Urinary bladder (tissue), 4 donors: ENCODE measurements around the gene ARHGAP26. TPM values are rescaled to one million over a fixed set of nuclear protein-coding genes. Genes with fewer than 3 reads are reported as not detected.

Experiments used
- DNase-seq: peaks from one replicate; pipeline ENCODE4 v3.0.0-alpha.2; 2015; ENCODE audit errors: extremely low spot score
- H3K27ac ChIP-seq: one replicate; pipeline ENCODE4 v1.5.1; 2013; ENCODE audit warnings: low read depth, mild to moderate bottlenecking, moderate library complexity
- H3K36me3 ChIP-seq: one replicate; pipeline ENCODE4 v1.6.1; 2013; ENCODE audit warnings: mild to moderate bottlenecking, moderate library complexity; ENCODE audit not compliant: insufficient read depth
- H3K4me1 ChIP-seq: one replicate; pipeline ENCODE4 v1.6.1; 2013; ENCODE audit warnings: mild to moderate bottlenecking, moderate library complexity; ENCODE audit not compliant: insufficient read depth
- H3K4me3 ChIP-seq: one replicate; pipeline ENCODE4 v1.5.1; 2013; ENCODE audit warnings: low read depth, low read length
- WGBS: extraction: QIAGEN DNeasy Blood & Tissue Kit; methylation state at CpG from one replicate; pipeline ENCODE4 v1.1.7; 2013; 5-methylcytosine and 5-hydroxymethylcytosine counted together
- polyA plus RNA-seq: library from polyadenylated mRNA; stranded (reverse); fragments of 200-250 nt; gene quantifications from one replicate; pipeline ENCODE4 v1.2.3, GENCODE V29; 2013
- total RNA-seq: library from RNA; depleted of rRNA; stranded (reverse); fragments of >200 nt; gene quantifications from one replicate; pipeline ENCODE4 v1.2.3, GENCODE V29; 2014
- donor health status: healthy with polysubstance abuse.
- donor health status: healthy.

Gene ARHGAP26
- total and polyA plus RNA-seq, 2 donors = 5.7 to 54.2 TPM

DNA sequence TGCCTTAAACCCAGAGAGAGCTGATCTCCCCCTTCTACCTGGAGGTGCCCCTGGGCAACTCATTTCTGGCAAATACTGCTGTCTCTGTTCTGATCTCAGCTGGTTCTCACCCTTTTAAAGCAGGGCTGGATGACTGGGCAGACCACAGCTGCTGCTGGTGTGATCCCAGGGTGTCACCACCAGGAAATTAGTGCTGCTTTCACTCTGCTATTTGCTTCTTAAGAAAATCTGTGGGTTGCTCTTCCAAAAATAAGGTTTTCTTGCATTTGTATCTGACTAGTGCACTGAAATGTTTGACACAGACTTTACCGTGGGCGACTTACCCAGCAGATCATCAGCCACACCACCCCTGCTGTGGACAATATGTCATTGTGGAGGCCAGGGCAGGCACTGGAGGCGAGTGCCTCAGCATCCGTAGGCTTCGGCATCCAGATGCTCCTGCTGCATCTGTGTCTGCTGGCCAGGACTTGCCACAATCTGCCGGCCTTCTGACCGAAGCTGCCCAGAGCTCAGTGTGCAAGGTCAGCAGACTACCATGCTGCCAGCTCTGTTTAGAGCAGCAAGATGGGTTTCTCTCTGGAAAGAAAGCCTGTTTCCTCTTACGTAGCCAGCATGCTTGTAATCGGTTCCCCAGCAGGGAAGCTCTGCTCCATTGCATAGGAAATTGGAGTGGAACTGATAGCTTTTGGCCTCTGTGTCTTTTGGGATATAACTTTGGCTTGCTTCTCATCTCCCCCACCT lies 13.6 kb downstream of the ARHGAP26 start:
- DNase-seq = no peak
- H3K36me3 ChIP-seq = no peaks in the 10 kb centered on the region
- peaks cover 1% of the 10 kb centered on the region for H3K4me1 ChIP-seq
- WGBS = 62% methylated on average over 9 of the region's 9 CpGs
- no peak overlapping the region for H3K4me3 ChIP-seq
- H3K27ac ChIP-seq = no peak overlapping the region

DNA sequence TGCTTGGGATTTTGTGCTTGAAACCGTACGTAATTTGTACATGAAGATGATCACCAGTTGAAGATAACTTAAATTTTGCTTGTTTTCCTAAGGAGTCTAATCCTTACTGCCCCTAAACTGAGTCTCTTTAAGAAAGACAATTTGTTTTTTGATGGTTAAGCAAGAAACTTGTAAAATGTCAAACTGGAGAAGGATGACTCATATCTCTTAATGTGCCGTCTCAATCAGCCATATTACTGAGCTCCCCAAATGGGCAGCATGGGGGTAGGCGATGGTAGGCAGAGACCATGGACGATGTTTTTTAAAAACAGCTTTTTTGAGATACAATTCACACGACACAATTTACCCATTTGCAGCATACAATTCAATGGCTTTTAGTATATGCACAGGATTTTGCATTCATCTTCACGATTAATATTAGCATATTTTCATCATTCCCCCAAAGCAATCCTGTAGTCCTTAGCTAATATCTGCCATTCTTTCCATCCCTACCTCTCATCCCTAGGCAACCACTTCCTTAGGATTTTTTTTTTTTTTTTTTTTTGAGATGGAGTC lies 14.3 kb downstream of the ARHGAP26 start:
- no peak overlapping the region for H3K27ac ChIP-seq
- peaks cover 1% of the 10 kb centered on the region for H3K4me1 ChIP-seq
- H3K36me3 ChIP-seq = no peaks in the 10 kb centered on the region
- DNase-seq = no peak
- 86% methylated on average over 7 of the region's 7 CpGs for WGBS
- H3K4me3 ChIP-seq = no peak overlapping the region

DNA sequence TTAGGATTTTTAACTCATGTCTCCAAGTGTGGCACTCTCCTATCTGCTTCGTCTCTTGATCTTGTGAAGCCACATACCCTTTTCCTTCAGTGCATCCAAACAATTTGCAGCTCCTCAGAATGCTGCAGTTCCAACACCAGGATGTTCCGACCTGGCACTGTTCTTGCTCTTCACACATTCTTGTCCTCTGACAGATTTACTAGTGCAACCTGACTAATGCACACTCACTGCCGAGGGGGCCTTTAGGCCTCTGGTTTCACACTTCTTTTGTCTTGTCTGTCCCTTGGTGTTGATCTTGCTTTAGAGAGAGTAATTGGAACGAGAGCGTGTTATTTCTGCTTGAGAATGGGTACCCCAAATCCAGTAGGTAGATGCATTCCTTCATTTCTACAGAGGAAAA lies 15.0 kb downstream of the ARHGAP26 start:
- no peaks in the 10 kb centered on the region for H3K36me3 ChIP-seq
- DNase-seq = no peak
- peaks cover 1% of the 10 kb centered on the region for H3K4me1 ChIP-seq
- 90% methylated on average over 5 of the region's 5 CpGs for WGBS
- H3K4me3 ChIP-seq = no peak overlapping the region
- no peak overlapping the region for H3K27ac ChIP-seq

DNA sequence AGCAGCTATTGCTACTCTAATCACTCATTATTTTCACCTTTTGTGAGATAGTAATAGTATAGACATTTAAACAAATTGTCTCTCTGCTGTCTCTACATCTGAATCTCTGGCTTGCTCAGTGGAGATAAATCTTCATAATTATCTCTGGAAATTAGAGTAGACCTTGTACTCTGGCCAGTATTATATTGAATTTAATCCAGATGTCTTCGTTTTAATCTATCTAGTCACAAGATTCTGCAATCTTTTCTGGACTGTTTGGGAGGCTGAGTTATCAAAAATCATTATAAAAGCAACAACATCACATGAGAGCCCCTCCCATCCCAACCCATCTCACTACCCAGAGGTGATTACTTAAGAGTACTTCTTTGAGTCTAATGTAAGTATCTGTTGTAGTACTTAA lies 19.0 kb downstream of the ARHGAP26 start:
- WGBS = 36% methylated on average over 1 of the region's 1 CpG
- Histone ChIP-seq H3K4me3 (no peak overlapping the region), H3K27ac (no peak overlapping the region), H3K36me3 (no peaks in the 10 kb centered on the region), H3K4me1 (no peaks in the 10 kb centered on the region)
- DNase-seq = no peak

DNA sequence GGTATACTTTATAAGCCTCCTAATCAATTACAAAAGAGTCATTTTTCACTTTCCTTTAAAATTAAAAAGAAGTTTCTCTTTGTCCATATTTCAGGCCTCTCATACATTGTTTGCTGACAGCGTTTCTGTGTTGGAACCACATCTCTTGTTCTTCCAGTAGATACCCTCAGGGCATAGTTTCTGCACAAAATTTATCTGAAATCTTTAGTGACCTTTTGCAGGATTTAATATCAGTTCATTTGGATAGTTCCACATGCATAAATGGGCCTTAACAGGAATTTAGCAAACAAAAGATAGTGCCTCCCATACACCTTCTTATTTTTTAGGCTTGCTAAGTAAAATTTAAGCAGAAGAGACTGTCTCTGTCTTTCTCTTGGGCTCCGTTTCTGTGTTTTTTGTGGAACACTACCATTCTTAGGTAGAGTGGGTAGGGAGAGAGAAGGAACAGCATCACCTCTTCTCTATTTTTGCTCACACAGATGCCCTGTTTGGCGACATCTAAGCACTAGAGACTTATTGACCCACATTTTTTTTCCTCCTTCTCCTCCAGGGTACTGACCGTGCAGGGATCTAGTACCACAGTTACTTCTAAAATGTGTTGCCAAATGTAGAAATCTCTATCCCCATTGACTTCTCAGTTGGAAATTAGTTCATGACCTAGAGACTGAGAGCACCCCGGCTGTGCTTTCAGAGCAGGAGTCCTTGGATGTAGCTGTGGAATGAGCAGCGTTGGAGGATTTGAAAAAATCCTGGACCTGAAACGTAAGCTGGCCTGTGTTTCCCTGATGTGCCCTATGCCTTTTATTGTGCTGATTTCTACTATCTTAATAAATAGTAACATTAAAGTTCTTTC lies 22.1 kb downstream of the ARHGAP26 start:
- Histone ChIP-seq H3K36me3 (no peaks in the 10 kb centered on the region), H3K4me3 (no peak overlapping the region), H3K27ac (no peak overlapping the region), H3K4me1 (no peaks in the 10 kb centered on the region)
- DNase-seq = no peak
- WGBS = 88% methylated on average over 7 of the region's 7 CpGs

DNA sequence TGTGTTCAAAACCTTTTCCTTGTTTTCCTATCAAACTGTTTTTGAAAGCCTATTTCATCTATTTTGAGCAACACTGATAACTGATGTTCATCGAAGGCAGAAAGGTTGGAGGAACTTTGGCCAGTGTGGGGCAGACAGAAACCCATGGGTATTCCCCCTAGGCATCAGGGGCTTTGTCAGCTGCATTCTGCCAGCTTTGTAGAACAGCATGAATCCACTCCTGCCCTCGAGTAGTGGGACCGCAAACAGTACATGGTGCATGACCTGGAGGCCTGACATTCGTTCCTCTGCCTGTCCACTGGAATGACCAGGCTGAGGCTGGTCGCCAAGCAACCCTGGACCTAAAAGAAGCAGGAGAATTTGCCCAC lies 22.7 kb downstream of the ARHGAP26 start:
- H3K4me3 ChIP-seq = no peak overlapping the region
- no peak for DNase-seq
- WGBS = 96% methylated on average over 5 of the region's 5 CpGs
- no peak overlapping the region for H3K27ac ChIP-seq
- no peaks in the 10 kb centered on the region for H3K36me3 ChIP-seq
- H3K4me1 ChIP-seq = no peaks in the 10 kb centered on the region

DNA sequence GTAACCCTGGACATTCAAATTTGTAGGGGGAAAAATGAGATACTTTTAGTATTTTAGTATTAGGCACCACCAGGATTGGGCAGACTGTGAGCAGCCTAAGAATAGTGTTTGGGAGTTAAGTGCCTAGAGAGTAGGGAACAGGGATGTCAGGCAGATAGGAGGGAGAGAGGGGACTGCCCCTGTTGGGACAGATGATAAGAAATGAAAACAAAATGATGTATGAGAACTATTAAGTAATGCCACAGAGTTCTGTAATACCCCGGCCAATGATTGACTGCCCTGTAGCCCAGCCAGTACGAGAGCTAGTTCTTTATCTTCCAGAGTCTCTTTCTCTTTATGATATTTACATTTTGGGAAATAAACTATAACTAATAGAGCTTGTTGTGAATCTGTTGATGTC lies 24.4 kb downstream of the ARHGAP26 start:
- H3K27ac ChIP-seq = no peak overlapping the region
- WGBS = 86% methylated on average over 2 of the region's 2 CpGs
- no peaks in the 10 kb centered on the region for H3K36me3 ChIP-seq
- DNase-seq = no peak
- H3K4me1 ChIP-seq = no peaks in the 10 kb centered on the region
- no peak overlapping the region for H3K4me3 ChIP-seq

DNA sequence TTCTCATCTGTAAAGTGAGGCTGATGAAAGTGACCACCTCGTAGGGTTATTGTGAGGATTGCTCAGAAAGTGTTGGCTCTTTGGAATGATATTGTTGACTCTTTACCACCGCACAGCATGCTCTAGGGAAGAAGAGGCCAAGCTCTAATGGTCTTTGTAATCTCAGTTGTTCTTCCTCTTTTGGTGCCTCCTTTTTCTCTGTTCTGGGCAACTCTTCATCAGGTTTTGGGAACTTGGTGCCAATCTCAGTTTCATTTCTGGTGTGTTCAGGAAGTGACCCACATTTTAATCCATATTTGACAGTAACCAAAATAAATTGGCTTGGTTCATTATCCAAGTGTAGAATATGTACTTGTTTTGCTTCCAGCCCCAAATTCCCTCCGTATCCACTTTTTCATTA lies 25.1 kb downstream of the ARHGAP26 start:
- 89% methylated on average over 3 of the region's 3 CpGs for WGBS
- DNase-seq = no peak
- Histone ChIP-seq H3K4me1 (no peaks in the 10 kb centered on the region), H3K36me3 (no peaks in the 10 kb centered on the region), H3K27ac (no peak overlapping the region), H3K4me3 (no peak overlapping the region)

DNA sequence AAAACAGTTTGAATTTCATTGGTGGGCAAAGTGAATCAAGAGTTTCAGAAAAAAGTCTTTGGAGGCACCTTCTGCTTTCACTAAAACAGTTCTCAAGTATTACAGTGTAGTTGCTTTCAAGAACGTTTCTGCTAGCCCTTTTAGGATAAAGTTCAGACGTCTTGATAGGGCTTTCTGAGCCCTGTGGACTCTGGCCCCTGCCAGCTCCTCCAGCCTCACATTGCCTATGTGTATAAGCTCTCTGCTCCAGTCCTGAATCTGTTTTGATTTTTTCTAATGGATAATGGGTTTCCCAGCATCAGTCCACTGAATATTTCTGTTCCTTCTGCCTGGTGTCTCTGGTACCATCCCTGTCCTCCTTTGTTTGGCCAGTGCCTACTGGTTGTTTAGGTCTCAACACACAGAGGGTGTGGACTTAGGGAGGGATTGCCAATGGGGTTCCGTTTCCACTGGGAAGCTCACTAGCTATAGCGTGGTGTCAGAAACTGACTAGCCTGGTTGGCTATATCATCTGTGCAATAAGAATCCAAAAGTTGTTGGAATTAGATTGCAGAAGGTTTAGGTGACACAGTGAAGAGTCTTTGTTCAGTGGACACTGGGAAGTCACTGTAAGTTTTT lies 26.4 kb downstream of the ARHGAP26 start:
- no peak overlapping the region for H3K4me3 ChIP-seq
- H3K36me3 ChIP-seq = no peaks in the 10 kb centered on the region
- H3K4me1 ChIP-seq = no peaks in the 10 kb centered on the region
- WGBS = 72% methylated on average over 4 of the region's 4 CpGs
- DNase-seq = no peak
- no peak overlapping the region for H3K27ac ChIP-seq

DNA sequence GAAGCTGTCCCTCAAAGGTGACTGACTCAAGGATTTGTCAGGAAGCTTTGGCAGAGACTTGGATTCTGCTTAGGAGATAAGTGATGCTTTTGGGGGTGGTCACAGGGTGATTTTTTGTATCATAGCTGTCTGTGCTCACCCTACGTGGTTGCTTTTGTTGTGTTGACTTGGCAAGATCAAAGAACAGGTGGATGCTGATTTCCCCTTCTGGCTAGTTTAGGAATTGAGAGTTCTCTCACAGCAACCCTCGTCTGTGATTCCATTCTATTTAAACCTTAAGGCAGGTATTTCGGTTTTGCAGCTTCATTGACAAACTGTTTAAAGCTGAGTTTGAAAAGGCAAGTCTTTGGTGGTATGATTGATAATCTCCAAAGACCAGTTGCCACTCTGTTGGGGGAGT lies 27.2 kb downstream of the ARHGAP26 start:
- no peak for DNase-seq
- Histone ChIP-seq H3K4me3 (no peak overlapping the region), H3K36me3 (no peaks in the 10 kb centered on the region), H3K4me1 (no peaks in the 10 kb centered on the region), H3K27ac (no peak overlapping the region)
- WGBS = 86% methylated on average over 3 of the region's 3 CpGs

DNA sequence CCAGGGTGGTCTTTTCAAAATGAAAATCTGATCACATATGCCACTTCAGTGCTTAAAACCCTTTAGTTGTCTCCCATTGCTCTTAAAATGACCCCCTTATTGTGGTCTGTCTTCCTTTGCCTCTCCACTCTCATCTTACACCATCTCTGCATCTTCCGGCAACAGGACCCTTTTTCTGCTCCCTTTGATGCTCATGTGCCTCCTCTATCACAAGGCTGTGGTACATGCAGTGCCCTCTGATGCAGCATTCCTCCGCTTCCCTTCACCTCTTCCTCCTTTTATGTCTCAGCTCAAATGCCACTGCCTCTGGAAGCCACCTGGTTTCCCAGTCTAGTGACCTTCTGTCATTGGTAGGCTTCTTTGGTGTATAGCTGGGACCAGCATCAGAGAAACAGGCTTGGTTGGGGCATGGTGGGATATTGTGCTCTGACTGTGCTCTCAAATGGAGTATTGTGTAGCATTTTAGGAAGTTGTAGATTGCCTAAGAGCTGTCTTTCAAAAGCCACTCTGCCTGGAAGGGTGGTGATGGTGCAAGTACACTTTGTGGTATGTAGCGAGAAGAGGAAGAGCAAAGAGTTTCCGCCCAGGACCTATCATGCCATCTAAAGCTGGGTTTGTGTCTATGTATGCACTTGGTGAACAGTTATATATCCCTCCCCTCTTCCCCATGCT lies 28.1 kb downstream of the ARHGAP26 start:
- Histone ChIP-seq H3K4me3 (no peak overlapping the region), H3K36me3 (no peaks in the 10 kb centered on the region), H3K27ac (no peak overlapping the region), H3K4me1 (no peaks in the 10 kb centered on the region)
- 91% methylated on average over 4 of the region's 4 CpGs for WGBS
- DNase-seq = no peak

DNA sequence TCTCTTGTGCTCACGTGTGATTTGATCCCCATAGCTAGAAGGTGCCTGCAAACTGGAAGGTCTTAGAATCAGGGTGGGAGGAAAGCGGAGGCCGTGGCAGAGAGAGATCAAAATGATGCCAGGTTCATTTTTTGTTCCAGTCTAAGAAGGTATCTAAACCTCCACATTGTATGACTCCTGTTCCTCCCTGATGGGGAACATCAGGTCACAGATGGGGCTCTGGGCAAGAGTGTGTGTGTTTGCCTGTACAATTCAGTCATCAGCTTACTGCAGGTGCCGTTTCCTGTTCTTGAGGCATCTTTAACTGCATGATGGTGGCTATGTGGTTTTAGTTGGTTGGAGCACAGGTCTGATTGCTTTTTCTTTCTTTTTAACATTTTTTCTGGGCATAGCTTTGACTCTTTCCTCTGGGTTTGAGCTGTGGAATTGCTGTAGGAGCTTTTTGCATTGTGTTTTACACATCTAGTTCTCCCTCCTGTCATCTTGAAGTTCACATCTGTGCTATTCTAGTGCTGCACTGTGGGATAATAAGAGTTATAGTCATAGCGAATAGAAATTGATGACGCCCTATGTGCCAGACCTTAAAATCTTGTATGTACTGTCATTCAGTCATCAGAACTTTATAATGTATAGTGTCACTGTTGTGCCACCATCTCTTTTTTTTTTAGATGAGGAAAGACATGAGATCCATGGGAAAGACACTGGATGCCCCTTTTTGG lies 30.8 kb downstream of the ARHGAP26 start:
- Histone ChIP-seq H3K4me1 (no peaks in the 10 kb centered on the region), H3K4me3 (no peak overlapping the region), H3K27ac (no peak overlapping the region), H3K36me3 (no peaks in the 10 kb centered on the region)
- no peak for DNase-seq
- 88% methylated on average over 6 of the region's 6 CpGs for WGBS

DNA sequence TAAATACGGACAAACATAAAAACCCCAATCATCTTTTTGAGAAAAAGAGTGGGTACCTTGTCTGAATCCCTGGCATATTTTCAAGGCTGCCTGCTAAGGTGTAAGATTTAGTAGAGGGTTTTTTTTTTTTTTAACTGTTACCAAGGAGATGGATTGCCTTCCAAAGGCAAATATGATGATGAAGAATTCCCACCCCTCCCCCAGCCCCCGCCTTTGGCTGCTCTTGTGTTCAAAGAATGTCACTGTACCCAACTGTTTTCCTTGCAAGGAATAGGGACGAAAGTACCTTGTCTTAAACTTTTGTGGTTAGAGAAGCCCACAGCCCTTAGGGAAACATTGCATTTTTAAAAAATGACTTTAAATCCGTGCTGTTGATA lies 31.3 kb downstream of the ARHGAP26 start:
- 91% methylated on average over 4 of the region's 4 CpGs for WGBS
- no peak overlapping the region for H3K27ac ChIP-seq
- H3K36me3 ChIP-seq = no peaks in the 10 kb centered on the region
- DNase-seq = no peak
- H3K4me3 ChIP-seq = no peak overlapping the region
- H3K4me1 ChIP-seq = no peaks in the 10 kb centered on the region
